GM06990 (cell line): ENCODE measurements around the gene PPP1R11.

Source experiments
- DNase-seq: peaks from one replicate; pipeline ENCODE4 v3.0.0-alpha.2; 2011; ENCODE audit not compliant: insufficient read length; ENCODE audit errors: extremely low read depth
- H3K27me3 ChIP-seq: replicated peaks from 2 replicates; pipeline ENCODE4 v1.6.0; 2011; ENCODE audit warnings: low read length; ENCODE audit not compliant: control insufficient read depth, insufficient read depth
- H3K36me3 ChIP-seq: 2 replicates; pipeline ENCODE4 v1.5.1; 2011; ENCODE audit warnings: low read length; ENCODE audit not compliant: control insufficient read depth, insufficient read depth
- H3K4me3 ChIP-seq: replicated peaks from 2 replicates; pipeline ENCODE4 v1.5.1; 2011; ENCODE audit warnings: low read depth, mild to moderate bottlenecking, control low read depth, low read length
- CTCF ChIP-seq: IDR thresholded peaks from 2 replicates; pipeline ENCODE4 v1.5.1; 2011; ENCODE audit warnings: low read length, control low read depth, mild to moderate bottlenecking, inconsistent platforms; ENCODE audit not compliant: insufficient read depth, poor library complexity, severe bottlenecking

PPP1R11 gene

DNA sequence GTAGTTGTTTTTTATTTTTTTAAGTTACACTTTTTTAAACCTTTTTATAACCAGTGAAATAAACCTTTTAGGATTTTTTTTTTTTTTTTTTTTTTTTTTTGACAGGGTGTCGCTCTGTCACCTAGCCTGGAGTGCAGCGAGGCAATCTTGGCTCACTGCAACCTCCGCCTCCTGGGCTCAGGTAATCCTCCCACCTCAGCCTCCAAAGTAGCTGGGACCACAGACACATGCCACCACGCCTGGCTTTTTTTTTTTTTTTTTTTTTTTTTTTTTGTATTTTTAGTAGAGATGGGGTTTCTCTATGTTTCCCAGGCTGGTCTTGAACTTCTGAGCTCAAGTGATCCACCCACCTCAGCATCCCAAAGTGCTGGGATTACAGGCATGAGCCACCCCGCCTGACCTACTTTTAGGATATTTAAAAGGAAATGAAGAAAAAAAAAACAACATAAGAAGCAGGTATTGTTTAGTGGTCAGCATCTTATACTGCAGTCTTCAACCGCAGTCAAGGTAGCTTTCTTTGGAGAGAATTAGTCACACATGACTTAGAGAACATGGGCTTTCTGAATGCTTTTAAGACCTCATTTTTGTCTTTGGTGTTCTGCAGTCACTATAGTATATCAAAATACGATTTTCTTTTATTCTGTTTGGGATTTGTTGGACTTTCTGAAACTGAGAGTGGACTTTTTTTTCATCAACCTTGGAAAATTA lies 4.4 kb upstream of the PPP1R11 start:
- no peaks in the 10 kb centered on the region for H3K27me3 ChIP-seq
- TF ChIP-seq CTCF, result no peak
- DNase-seq, result no peak
- H3K4me3 ChIP-seq, result peak overlapping the region; percentile 75
- peaks cover 2% of the 10 kb centered on the region; the same call in 1 of the 2 replicates for H3K36me3 ChIP-seq

- H3K27me3 ChIP-seq, result no peaks in the 10 kb centered on the region
- no peak overlapping the region for H3K4me3 ChIP-seq
- no peaks in the 10 kb centered on the region; the same call in 1 of the 2 replicates for H3K36me3 ChIP-seq
- TF ChIP-seq CTCF, result no peak
- no peak for DNase-seq
Observed at GRCh38 chr6:30063315-30063714, 3.7 kb upstream of the PPP1R11 start.

DNA sequence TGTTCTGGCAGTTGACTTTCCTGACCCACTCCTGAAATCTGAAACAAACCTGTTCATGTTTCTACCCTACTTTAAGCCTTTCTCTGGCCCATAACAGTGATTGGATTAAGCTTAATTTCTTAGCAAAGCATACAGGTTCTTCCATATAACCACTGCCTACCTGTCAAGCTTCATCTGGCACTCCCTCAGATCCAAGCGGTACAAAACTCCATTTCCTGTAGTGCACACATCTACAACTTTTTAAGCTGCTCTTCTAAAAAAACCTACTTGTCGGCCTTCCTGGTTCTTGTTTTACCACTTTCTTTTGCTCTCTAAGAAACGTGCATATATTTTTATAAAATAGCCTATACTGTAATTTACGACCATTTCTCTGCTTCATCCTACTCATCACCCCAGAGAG lies 916 bp upstream of the PPP1R11 start:
- peak overlapping the region; percentile 59 for H3K4me3 ChIP-seq
- DNase-seq, result no peak
- H3K36me3 ChIP-seq, result peaks cover 2% of the 10 kb centered on the region; the same call in 1 of the 2 replicates
- no peaks in the 10 kb centered on the region for H3K27me3 ChIP-seq
- TF ChIP-seq CTCF, result no peak

DNA sequence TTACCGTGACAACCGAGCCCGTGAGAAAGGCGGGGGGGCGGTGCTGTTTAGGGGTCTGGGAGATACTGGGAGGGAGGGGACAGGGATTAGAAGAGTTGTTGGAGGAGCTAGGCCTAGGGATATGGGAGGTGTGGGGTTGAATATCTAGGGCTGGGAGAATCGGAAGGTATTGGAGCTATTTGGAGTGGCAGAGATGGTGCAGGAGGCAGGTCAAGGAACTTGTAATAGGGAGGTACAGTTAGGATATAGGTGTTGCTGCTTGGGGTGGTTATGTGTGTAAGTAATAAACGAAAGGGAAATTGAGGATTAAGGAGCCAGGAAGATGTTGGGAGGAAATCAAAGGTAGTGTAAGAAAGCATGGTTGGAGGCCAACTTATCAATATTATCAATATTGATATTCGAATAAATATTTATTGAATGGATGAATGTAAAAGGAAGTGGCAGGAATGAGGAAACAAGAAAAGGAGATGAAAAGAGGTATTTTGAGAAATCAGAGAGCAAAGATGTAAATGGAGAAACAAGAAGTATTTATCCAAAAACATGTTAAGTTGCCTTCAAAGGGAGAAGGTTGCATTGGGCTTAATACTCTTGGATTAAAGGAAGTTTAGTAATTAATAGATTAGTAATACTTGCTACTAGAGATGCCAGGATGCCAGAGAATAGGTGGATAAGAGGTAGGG lies 602 bp downstream of the PPP1R11 start:
- H3K36me3 ChIP-seq, result peaks cover 2% of the 10 kb centered on the region; the same call in 1 of the 2 replicates
- peak overlapping the region; percentile 87 for H3K4me3 ChIP-seq
- H3K27me3 ChIP-seq, result no peaks in the 10 kb centered on the region
- DNase-seq, result no peak
- TF ChIP-seq CTCF, result no peak

DNA sequence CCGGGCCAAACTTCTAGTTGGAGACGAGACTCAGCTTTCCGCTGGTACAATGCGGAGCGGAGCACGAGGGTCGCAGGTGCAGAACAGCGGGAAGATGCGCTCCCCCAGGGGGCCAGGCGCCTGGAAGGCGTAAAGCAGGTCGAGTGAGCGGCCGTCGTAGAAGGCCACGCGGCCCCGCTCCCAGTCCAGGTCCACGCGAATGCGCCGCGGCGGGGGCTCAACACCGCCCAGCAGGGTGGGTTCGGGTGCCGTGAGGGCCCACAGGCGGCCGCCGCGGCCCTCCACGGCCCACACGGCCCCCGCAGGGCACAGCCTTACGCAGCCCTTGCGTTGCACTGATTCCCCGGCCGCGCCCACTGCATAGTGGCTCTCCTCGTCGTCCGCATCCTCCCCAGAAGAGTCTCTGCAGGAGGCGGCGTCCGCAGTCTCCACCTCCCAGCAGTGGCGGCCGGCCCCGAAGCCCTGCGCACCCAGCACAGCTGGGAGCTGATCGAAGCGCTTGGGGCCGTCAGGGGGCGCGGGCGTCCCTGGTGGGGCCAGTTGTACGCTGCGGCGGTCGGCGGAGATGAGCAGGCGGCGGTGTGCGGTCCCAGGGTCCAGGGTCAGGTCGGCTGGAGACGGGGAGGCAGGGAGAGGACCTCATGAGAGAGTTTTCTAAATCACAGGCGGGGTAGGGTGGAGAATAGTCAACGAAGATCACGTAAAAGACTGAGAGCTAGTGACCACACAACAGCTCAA lies 4.3 kb downstream of the PPP1R11 start:
- DNase-seq, result no peak
- Histone ChIP-seq H3K36me3 (0 out of 2 replicates have a peak, but pooled peaks cover 2% of the 10 kb centered on the region), H3K27me3 (peaks cover 5% of the 10 kb centered on the region; the same call in 1 of the 2 replicates), H3K4me3 (no peak overlapping the region)
- no peak for TF ChIP-seq CTCF
